NCI-H187 treated with DMSO at 0.1 percent for 48 hours (cell line): Measurements from ENCODE around the gene MALSU1.
"Not testable (repeated sequence)": the region's sequence is repeated elsewhere in the genome, so short reads cannot be mapped to it uniquely, and the experiment has no call there.

Source experiments
- DNase-seq: peaks from one replicate; lab custom pipeline; 2025; lab: John Stamatoyannopoulos, UW

MALSU1 gene

GRCh38 chr7:23285657-23286646 is 13.2 kb upstream of the MALSU1 start:
- DNase-seq, result no peak

GRCh38 chr7:23287612-23288011 is 11.5 kb upstream of the MALSU1 start:
- no peak for DNase-seq

GRCh38 chr7:23290993-23291392 is 8.1 kb upstream of the MALSU1 start:
- DNase-seq, result no peak

GRCh38 chr7:23291957-23292560 is 7.1 kb upstream of the MALSU1 start:
- DNase-seq, result no peak

- DNase-seq, result no peak
These were observed 6.5 kb upstream of the MALSU1 start for GRCh38 chr7:23292623-23293022.

GRCh38 chr7:23293500-23294073 is 5.6 kb upstream of the MALSU1 start:
- no peak for DNase-seq

- no peak for DNase-seq
These were observed 4.4 kb upstream of the MALSU1 start for GRCh38 chr7:23294549-23295400.

GRCh38 chr7:23295401-23295697 is 3.8 kb upstream of the MALSU1 start:
- no peak for DNase-seq

- DNase-seq, result no peak
These were observed 828 bp upstream of the MALSU1 start for GRCh38 chr7:23298141-23298881.

GRCh38 chr7:23299770-23300300 is 696 bp downstream of the MALSU1 start:
- no peak for DNase-seq

- no peak for DNase-seq
These were observed 7.9 kb downstream of the MALSU1 start for GRCh38 chr7:23306936-23307521.

- DNase-seq, result no peak
These were observed 9.6 kb downstream of the MALSU1 start for GRCh38 chr7:23308754-23309153.

GRCh38 chr7:23312141-23312540 is 13.0 kb downstream of the MALSU1 start:
- not testable (repeated sequence) for DNase-seq

GRCh38 chr7:23315366-23315765 is 16.2 kb downstream of the MALSU1 start:
- DNase-seq, result no peak

- no peak for DNase-seq
These were observed 32.0 kb downstream of the MALSU1 start for GRCh38 chr7:23331132-23331531.

- no peak for DNase-seq
These were observed 33.1 kb downstream of the MALSU1 start for GRCh38 chr7:23332193-23332592.

- no peak for DNase-seq
These were observed 33.9 kb downstream of the MALSU1 start for GRCh38 chr7:23332910-23333612.

- no peak for DNase-seq
These were observed 34.6 kb downstream of the MALSU1 start for GRCh38 chr7:23333671-23334246.

GRCh38 chr7:23334482-23335056 is 35.4 kb downstream of the MALSU1 start:
- DNase-seq, result no peak
